Neural cell (in vitro differentiated cells): Measurements from ENCODE around the gene GRAPL.
"Not testable (repeated sequence)": the region's sequence is repeated elsewhere in the genome, so short reads cannot be mapped to it uniquely, and the experiment has no call there.

Experiments
- CTCF ChIP-seq: fragments of 450-650 bp; IDR thresholded peaks from 2 replicates; pipeline ENCODE4 v1.5.1; 2014; ENCODE audit warnings: antibody characterized with exemption, mild to moderate bottlenecking, moderate library complexity; ENCODE audit not compliant: poor library complexity, severe bottlenecking
- EZH2 ChIP-seq: fragments of 200-600, 300-800 bp; shearing (Covaris generic), sonication (generic); IDR thresholded peaks from 2 replicates; pipeline ENCODE4 v1.6.1; 2014; ENCODE audit warnings: antibody characterized with exemption, low read length, borderline replicate concordance, mild to moderate bottlenecking; ENCODE audit not compliant: insufficient read depth, poor library complexity, severe bottlenecking
- POLR2AphosphoS5 ChIP-seq: IDR thresholded peaks from 2 replicates; pipeline ENCODE4 v1.6.1; 2012
- RAD21 ChIP-seq: fragments of 450-650 bp; conservative IDR thresholded peaks from 2 replicates; pipeline ENCODE4 v1.6.1; 2014; ENCODE audit warnings: antibody characterized with exemption, mild to moderate bottlenecking, moderate library complexity
- TAF1 ChIP-seq: IDR thresholded peaks from 2 replicates; pipeline ENCODE4 v1.6.1; 2012; ENCODE audit warnings: low read depth

DNA sequence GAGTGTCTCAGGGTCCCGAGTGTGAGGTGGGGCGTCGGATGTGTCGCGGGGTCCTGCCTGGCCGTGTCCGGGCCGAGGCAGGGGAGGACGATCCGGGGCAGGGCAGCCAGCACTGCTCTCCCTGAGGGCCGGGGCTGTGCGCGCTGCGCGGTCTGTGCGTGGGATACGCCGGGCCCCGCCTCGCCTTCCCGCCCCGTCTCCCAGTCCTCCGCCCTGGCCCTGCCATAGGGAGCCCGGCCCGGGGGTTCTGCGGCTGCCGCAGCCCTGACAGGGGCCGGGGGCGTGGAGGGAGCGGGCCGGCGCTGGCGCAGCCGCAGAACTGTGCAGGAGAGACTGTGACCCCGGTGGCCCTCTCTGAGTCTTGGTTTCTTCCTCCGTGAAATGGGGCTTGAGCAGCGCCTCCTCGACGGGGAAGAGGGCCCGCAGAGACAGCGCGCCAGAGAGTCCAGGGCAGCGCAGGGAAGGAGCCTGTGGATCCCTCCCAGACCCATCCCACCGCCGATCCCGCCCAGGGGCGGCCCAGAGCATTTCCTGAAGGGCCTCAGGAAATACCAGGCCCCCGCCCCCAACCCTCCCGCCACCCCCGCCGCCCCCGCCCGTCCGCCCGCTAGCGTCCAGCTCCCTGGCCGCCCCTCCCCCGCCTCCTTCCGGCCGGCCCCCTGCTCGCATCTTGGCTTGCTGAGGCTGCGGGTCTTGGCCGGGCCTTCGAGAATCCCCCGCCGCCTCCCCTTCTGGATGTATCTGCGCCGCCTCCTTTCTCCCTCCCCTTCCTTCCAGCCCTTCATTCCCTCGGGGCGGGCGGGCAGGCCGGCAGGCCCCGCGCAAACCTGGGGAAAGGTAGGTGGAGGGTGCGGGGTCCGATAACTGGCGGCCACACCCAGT lies 38.3 kb upstream of the GRAPL start:
- TF ChIP-seq CTCF, POLR2AphosphoS5, EZH2, TAF1, RAD21: not testable (repeated sequence)
